ENCODE measurements around the gene PLA2G12A. TPM values are rescaled to one million over a fixed set of nuclear protein-coding genes. Genes with fewer than 3 reads are reported as not detected.

Gene PLA2G12A
- total RNA-seq, 2 donors from 2014 or later = 17.8 to 27.5 TPM

DNA sequence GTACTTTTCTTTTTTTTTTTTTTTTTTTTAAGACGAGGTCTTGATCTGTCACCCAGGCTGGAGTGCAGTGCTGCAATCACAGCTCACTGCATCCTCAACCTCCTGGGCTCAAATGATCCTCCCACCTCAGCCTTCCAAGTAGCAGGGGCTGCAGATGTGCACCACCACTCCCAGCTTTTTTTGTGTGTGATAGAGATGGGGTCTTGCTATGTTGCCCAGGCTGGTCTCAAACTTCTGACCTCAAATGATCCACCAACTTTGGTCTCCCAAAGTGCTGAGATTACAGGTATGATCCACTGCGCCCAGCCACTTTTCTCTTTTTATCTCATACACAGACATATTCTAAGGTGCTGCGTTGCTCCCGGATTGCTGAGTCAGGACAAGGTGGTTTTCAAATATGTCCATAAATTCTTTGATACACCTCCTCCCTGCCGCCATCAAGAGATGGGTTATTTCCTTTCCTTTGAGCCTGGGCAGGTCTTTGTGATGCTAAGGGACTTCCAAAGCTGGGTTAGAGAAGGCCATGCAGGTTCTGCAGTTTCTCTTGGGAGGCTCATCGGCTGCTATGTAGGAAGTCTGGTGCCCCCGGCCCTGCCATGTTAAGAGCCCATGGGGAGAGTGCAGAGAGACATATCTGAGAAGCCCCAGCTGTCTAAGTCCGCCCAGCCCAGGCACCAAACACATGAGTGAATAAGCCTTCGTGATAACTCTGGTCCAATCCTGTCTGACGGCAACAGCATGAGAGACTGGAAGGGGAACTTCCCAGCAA is 8.4 kb upstream of the PLA2G12A start:
- Mint-ChIP-seq H3K4me1 (no peaks in the 10 kb centered on the region), H3K27me3 (no peaks in the 10 kb centered on the region), H3K36me3 (ENCODE audit: low read depth) (no peaks in the 10 kb centered on the region), H3K27ac (no peak overlapping the region), H3K9me3 (no peaks in the 10 kb centered on the region), H3K4me3 (no peak overlapping the region)
- no peak for ATAC-seq (replicated peaks)

DNA sequence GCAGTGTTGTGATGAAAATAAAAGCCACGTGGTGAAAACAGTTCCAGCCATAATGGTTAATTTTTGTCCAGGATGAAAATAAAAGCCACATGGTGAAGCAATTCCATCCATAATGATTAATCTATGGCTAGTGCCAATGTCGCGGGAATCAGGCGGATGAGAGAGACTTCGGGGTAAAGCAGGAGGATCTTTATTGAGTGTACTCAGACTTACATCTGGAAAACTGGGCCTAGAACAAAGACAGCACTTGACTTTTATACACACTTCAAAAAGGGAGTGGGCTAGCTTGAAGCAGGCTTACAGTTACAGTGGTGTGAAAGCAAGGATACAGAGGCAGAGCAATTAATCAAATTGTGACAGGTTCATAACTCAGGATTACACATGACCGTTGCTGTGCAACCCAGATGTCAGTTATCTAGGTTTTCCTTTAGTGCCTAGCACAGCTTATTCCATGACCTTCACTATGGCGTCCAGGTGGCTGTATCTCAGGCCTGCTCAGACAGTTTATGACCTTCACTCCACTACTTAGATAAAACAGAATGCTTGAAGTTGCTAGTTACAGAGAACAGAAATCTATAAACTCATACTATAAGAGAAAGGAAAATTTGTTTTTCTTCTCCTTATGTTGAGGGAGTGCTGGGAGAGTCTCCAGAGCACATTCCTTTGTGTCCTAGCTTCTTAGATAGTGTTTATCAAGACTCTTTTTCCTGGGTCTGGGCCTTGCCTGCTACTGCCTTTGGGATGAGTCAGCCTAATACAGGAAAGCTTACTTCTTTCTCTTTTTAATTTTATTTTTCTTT is 5.9 kb upstream of the PLA2G12A start:
- no peaks in the 10 kb centered on the region for H3K4me1 Mint-ChIP-seq

DNA sequence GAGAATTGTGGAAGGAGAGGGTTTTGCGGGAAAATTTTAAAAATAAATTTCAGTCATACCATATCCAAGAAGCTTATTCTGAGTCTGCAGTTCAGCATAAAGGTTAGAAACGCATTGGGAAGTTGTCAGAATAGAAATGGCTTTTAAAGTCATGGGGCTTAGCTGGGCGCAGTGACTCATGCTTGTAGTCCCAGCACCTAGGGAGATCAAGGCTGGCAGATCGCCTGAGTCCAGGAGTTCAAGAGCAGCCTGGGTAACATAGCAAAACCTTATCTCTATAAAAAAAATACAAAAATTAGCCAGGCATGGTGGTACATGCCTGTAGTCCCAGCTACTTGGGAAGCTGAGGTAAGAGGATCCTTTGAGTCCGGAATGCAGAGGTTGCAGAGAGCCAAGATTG is 3.9 kb upstream of the PLA2G12A start:
- no peak overlapping the region for H3K27ac Mint-ChIP-seq
- H3K36me3 Mint-ChIP-seq (ENCODE audit: low read depth) = no peaks in the 10 kb centered on the region
- ATAC-seq (replicated peaks) = no peak
- no peaks in the 10 kb centered on the region for H3K4me1 Mint-ChIP-seq
- H3K27me3 Mint-ChIP-seq = no peaks in the 10 kb centered on the region
- H3K4me3 Mint-ChIP-seq = no peak overlapping the region
- no peaks in the 10 kb centered on the region for H3K9me3 Mint-ChIP-seq

More for the DNA sequence above, 5.9 kb upstream of the PLA2G12A start:
- H3K9me3 Mint-ChIP-seq = no peaks in the 10 kb centered on the region
- ATAC-seq (replicated peaks) = no peak
- H3K27ac Mint-ChIP-seq = no peak overlapping the region
- H3K4me3 Mint-ChIP-seq = no peak overlapping the region
- H3K36me3 Mint-ChIP-seq (ENCODE audit: low read depth) = no peaks in the 10 kb centered on the region
- no peaks in the 10 kb centered on the region for H3K27me3 Mint-ChIP-seq

DNA sequence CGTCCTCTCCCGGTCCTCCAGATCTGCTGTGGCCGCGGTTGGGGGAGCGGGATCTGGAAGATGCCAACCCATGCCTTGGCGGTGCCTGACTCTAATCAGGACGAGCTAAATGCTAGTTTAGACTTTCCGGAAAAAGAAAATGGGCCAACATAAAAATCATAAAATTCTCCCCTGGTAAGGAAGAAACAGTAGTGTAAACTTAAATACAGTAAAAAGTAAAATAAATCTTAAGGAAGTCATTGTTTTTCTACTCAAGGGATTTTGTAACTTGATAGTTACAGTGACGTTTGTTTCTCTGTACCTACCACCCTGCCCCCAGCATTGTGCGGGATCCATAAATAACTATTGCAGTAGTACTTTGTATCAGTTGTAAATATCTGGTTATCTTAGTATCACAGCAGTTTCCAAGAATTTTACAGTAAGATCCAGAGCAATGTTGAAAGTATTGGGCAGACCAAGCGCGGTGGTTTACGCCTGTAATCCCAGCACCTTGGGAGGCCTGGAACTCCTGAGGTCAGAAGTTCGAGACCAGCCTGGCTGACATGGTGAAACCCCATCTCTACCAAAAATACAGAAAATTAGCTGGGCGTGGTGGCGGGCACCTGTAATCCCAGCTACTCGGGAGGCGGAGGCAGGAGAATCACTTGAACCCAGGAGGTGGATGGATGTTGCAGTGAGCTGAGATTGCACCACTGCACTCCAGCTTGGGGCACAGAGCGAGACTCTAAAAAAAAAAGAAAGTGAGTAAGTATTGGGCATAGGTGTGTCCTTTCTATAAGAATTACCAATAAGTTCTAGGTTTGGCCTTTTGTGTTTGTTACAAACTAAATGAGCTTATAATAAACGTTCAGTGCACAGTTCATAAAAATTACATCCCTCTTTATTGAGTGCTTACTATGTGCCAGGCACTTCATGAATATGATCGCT is 1.0 kb upstream of the PLA2G12A start:
- no peaks in the 10 kb centered on the region for H3K27me3 Mint-ChIP-seq
- peaks cover 12% of the 10 kb centered on the region for H3K36me3 Mint-ChIP-seq (ENCODE audit: low read depth)
- no peaks in the 10 kb centered on the region for H3K9me3 Mint-ChIP-seq
- ATAC-seq (replicated peaks) = no peak
- peak overlapping the region; percentile 85 for H3K4me3 Mint-ChIP-seq
- H3K27ac Mint-ChIP-seq = no peak overlapping the region
- H3K4me1 Mint-ChIP-seq = peaks cover 7% of the 10 kb centered on the region

DNA sequence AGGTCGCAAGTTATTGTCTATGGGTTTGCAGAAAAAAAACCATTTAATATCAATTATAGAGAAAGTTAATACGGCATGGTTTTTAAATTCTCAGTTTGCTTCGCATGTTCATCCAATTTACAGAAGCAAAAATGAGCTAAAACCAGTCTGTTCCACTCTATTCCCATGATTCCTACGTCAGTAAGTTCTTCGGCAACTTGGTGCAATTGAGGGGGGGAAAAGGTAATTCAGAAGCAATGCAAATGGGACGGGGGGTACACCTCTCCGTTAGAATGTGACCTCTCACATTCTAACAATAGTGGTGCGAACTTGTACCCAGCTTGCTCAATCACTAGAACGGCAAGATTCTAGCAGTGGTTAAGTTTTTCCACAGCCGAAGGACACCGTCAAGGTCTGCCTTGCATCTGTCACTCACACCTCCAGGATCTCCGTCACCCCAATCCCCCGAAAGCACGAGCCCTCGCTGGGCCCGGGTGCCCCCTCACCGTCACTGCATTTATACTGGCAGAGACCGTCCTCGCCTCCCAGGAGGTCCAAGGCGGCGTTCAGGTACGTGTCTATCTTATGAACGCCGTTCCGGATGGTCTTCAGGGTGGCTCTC is 653 bp downstream of the PLA2G12A start:
- Mint-ChIP-seq H3K4me1 (peaks cover 7% of the 10 kb centered on the region), H3K27ac (no peak overlapping the region), H3K36me3 (ENCODE audit: low read depth) (peaks cover 12% of the 10 kb centered on the region), H3K9me3 (no peaks in the 10 kb centered on the region), H3K4me3 (peak overlapping the region; percentile 85), H3K27me3 (no peaks in the 10 kb centered on the region)
- ATAC-seq (replicated peaks) = no peak

DNA sequence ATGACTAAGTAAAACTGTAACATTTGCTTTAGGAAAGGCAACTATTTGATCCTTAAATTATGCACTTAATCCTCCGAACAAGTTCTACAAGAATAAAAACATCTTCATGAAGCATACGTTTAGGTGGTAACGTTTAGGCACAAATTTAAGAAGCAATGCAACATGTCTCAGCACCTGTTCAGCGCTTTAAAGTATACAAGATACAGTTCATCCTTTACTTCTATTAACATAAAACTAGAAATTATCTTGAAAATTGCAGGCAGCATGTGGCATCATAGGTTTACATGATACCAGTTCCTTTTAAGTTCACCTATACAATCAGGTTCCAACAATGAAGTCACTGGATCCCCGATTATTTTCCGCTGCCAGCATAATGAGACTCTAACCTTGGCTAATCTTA is 1.5 kb downstream of the PLA2G12A start:
- peak overlapping the region; percentile 85 for H3K4me3 Mint-ChIP-seq

DNA sequence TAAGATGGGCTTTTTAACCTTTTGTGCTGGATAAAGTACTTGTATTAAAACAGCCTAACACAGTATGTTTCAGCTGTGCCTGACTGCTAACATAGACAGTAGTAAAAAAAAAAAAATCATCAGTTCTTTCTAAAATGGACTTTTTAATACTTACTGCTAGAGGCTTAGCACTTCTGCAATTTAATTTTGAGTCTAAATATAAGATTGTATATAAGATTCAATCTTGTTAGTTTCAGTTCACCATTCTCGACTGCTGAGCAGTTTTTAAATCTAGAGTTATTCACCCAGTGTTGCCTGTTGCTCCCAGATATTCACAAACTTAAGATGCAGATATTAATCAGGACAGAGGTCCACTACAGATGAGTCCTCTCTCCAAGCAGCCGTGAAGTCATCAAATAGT is 6.8 kb downstream of the PLA2G12A start:
- Mint-ChIP-seq H3K4me3 (no peak overlapping the region), H3K27ac (no peak overlapping the region), H3K27me3 (no peaks in the 10 kb centered on the region), H3K36me3 (ENCODE audit: low read depth) (peaks cover 12% of the 10 kb centered on the region), H3K4me1 (peaks cover 13% of the 10 kb centered on the region), H3K9me3 (no peaks in the 10 kb centered on the region)
- no peak for ATAC-seq (replicated peaks)

More for the DNA sequence above, 1.5 kb downstream of the PLA2G12A start:
- ATAC-seq (replicated peaks) = no peak
- no peaks in the 10 kb centered on the region for H3K9me3 Mint-ChIP-seq
- peaks cover 12% of the 10 kb centered on the region for H3K36me3 Mint-ChIP-seq (ENCODE audit: low read depth)
- no peaks in the 10 kb centered on the region for H3K27me3 Mint-ChIP-seq
- H3K4me1 Mint-ChIP-seq = peaks cover 7% of the 10 kb centered on the region
- H3K27ac Mint-ChIP-seq = no peak overlapping the region

DNA sequence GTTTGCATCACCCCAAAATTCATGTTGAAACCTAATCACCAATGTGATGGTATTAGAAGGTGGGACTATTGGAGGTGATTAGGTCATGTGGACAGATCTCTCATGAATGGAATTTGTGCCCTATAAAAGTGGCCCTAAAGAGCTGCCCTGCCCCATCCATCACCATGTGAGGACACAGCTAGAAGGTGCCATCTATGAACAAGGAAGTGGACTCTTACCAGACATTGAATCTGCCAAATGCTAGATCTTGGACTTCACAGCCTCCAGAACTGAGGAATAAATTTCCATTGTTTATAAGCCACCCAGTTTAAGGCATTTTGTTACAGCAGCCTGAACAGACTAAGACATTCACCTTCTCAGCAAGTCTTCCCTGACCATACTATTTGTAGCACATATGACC is 7.5 kb downstream of the PLA2G12A start:
- Mint-ChIP-seq H3K9me3 (no peaks in the 10 kb centered on the region), H3K4me1 (peaks cover 8% of the 10 kb centered on the region), H3K27ac (no peak overlapping the region), H3K27me3 (no peaks in the 10 kb centered on the region), H3K4me3 (no peak overlapping the region), H3K36me3 (ENCODE audit: low read depth) (peaks cover 13% of the 10 kb centered on the region)
- no peak for ATAC-seq (replicated peaks)

DNA sequence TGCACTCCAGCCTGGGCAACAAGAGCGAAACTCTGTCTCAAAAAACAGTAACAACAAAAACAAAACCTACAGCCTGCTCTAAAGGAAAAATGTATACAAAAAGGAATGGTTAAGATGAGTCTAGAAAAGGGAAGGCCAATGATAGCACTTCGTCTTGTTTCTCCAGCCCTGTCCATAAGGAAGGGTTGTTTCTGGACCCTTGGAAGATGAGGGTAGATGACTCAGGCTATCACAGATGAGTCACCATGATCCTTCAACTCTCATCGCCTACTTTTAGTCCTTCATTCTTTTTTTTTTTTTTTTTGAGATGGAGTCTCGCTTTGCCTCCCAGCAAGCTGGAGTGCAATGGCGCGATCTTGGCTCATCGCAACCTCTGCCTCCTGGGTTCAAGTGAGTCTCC is 8.8 kb downstream of the PLA2G12A start:
- ATAC-seq (replicated peaks) = no peak
- peaks cover 8% of the 10 kb centered on the region for H3K4me1 Mint-ChIP-seq
- no peaks in the 10 kb centered on the region for H3K9me3 Mint-ChIP-seq
- H3K4me3 Mint-ChIP-seq = no peak overlapping the region
- H3K27ac Mint-ChIP-seq = no peak overlapping the region
- H3K27me3 Mint-ChIP-seq = no peaks in the 10 kb centered on the region
- peaks cover 20% of the 10 kb centered on the region for H3K36me3 Mint-ChIP-seq (ENCODE audit: low read depth)

DNA sequence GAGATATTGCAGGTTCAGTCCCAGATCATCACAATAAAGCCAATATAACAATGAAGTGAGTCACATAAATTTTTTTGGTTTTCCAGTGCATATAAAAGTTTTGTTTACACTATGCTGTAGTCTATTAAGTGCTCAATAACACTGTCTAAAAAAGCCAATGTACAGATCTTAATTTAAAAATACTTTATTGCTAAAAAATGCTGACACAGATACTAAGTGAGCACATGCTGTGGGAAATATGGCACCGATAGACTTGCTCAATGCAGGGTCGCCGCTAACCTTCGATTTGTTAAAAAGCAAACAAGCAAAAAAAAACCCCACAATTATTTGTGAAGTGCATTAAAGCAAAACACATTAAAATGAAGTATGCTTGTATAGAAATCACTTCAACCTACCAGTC is 10.3 kb downstream of the PLA2G12A start:
- Mint-ChIP-seq H3K27ac (no peak overlapping the region), H3K4me3 (no peak overlapping the region), H3K27me3 (no peaks in the 10 kb centered on the region), H3K4me1 (peaks cover 8% of the 10 kb centered on the region), H3K36me3 (ENCODE audit: low read depth) (peaks cover 31% of the 10 kb centered on the region), H3K9me3 (no peaks in the 10 kb centered on the region)
- no peak for ATAC-seq (replicated peaks)

DNA sequence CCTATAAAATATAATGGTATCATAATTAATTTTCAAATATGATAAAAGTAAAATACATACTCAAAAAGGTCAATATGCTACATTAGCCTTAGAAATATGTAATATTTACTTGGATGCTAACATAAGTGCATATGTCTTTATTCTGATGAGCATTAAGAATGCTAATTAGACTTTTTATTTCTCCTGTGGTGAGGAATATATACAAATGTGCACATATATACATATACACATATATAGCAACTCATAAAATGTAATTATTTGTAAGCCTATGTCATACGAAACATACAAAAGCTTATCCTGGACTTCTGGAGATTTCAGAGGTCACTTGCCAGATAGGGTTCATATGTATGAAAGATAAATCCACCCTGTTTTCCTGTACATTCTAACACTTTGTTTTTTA is 11.1 kb downstream of the PLA2G12A start:
- Mint-ChIP-seq H3K4me1 (peaks cover 8% of the 10 kb centered on the region), H3K9me3 (no peaks in the 10 kb centered on the region), H3K4me3 (no peak overlapping the region), H3K27ac (no peak overlapping the region), H3K27me3 (no peaks in the 10 kb centered on the region), H3K36me3 (ENCODE audit: low read depth) (peaks cover 38% of the 10 kb centered on the region)
- no peak for ATAC-seq (replicated peaks)

DNA sequence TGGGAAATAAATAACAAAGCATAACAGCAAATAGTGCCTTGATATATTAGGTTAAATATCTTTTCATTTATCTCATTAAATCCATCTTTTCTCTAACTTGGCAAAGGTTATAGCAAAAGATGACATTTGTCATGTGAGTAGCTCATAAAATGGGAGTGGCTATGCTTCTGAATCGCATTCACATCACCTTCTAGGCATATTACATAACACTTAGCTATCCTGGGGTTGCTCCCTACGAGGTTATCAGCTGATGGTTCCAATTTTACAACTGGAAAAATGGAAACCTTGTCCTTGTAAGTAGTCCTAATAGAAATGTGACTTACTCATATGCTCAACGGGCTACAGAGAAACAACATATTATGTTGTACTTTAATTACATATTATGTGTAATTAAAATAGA is 16.4 kb downstream of the PLA2G12A start:
- no peaks in the 10 kb centered on the region for H3K9me3 Mint-ChIP-seq
- no peaks in the 10 kb centered on the region for H3K27me3 Mint-ChIP-seq
- H3K27ac Mint-ChIP-seq = no peak overlapping the region
- no peak overlapping the region for H3K4me3 Mint-ChIP-seq
- no peak for ATAC-seq (replicated peaks)
- H3K36me3 Mint-ChIP-seq (ENCODE audit: low read depth) = peaks cover 66% of the 10 kb centered on the region
- H3K4me1 Mint-ChIP-seq = no peaks in the 10 kb centered on the region

DNA sequence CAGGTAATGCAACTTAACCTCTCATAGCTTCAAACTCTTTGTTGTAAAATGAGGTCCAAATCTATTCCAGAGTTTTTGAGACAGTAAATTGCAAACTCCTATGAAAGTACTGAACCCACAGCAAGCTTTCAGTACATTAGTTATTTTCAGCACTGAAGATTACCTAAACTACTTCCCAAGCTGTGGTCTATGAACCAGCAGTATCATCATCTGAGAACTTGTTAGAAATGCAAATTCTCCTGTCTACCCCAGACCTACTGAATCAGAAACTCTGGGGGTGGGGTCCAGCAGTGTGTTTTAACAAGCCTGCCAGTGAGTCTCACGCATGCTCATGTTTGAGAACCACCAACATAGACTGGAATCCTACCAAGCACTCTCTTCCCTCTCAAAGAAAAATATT is 20.9 kb downstream of the PLA2G12A start:
- H3K27me3 Mint-ChIP-seq = no peaks in the 10 kb centered on the region
- no peaks in the 10 kb centered on the region for H3K9me3 Mint-ChIP-seq
- no peak overlapping the region for H3K27ac Mint-ChIP-seq
- peaks cover 34% of the 10 kb centered on the region for H3K36me3 Mint-ChIP-seq (ENCODE audit: low read depth)
- H3K4me1 Mint-ChIP-seq = peaks cover 6% of the 10 kb centered on the region
- no peak overlapping the region for H3K4me3 Mint-ChIP-seq
- ATAC-seq (replicated peaks) = no peak

DNA sequence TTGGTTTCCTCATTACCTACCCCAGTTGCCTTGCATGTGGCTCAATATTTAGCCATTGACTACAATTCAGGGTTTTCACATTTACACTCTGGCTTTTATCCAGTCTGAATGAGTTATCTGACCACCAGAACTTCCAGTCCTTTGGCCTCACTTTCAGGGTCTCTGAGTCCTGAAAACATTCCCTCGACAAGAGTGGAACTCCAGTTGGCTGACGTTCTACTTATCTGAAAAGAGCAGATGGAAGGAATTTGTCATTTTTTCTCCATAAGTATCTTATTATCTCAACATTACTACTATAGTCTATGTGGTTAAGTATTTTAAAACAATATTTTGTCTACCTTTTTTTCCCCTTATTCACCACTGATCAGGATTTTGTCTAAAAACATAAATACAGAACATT is 21.4 kb downstream of the PLA2G12A start:
- ATAC-seq (replicated peaks) = no peak
- H3K4me1 Mint-ChIP-seq = peaks cover 8% of the 10 kb centered on the region
- H3K4me3 Mint-ChIP-seq = no peak overlapping the region
- H3K27ac Mint-ChIP-seq = no peak overlapping the region
- H3K9me3 Mint-ChIP-seq = no peaks in the 10 kb centered on the region
- H3K36me3 Mint-ChIP-seq (ENCODE audit: low read depth) = peaks cover 32% of the 10 kb centered on the region
- H3K27me3 Mint-ChIP-seq = no peaks in the 10 kb centered on the region

Data from activated T-helper 17 cell treated with anti-CD3 and anti-CD28 coated beads, Interleukin-2, amount 50 U/mL, for 72 hours (primary cell).